Measurements from ENCODE around the gene CHL1.

DNA sequence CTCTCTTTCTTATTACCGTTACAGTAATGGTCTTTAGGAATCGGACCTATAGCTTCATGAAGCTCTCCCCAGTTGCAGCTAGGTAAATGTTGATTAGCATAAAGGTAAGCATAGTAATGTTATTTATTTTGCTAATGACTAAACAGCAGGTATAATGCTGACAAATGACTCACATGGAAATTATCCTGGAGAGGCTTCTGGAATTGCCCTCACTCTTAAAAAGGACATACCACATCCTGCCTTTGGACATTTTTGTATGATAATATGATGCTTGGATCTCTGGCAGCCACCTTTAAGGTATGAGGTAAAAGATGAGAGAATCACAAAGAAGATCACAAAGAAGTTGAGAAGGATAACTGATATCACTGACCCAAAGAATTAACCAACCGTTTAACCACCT, 238.6 kb downstream of the CHL1 start:
- TF ChIP-seq, protein P1, sequence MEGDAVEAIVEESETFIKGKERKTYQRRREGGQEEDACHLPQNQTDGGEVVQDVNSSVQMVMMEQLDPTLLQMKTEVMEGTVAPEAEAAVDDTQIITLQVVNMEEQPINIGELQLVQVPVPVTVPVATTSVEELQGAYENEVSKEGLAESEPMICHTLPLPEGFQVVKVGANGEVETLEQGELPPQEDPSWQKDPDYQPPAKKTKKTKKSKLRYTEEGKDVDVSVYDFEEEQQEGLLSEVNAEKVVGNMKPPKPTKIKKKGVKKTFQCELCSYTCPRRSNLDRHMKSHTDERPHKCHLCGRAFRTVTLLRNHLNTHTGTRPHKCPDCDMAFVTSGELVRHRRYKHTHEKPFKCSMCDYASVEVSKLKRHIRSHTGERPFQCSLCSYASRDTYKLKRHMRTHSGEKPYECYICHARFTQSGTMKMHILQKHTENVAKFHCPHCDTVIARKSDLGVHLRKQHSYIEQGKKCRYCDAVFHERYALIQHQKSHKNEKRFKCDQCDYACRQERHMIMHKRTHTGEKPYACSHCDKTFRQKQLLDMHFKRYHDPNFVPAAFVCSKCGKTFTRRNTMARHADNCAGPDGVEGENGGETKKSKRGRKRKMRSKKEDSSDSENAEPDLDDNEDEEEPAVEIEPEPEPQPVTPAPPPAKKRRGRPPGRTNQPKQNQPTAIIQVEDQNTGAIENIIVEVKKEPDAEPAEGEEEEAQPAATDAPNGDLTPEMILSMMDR (IDR thresholded peaks at IDR 0.05): no peak
- TF ChIP-seq POLR2A (IDR thresholded peaks at IDR 0.05): no peak

All from uterus (tissue), 2 donors.